ENCODE data around the gene MEIG1. TPM values are rescaled to one million over a fixed set of nuclear protein-coding genes. Genes with fewer than 3 reads are reported as not detected.

MEIG1 gene
- total and polyA plus RNA-seq, 2 of the 8 experiments (the other 6 are each of a cell fraction or from before 2014, with no cell fraction given), result not detected

DNA sequence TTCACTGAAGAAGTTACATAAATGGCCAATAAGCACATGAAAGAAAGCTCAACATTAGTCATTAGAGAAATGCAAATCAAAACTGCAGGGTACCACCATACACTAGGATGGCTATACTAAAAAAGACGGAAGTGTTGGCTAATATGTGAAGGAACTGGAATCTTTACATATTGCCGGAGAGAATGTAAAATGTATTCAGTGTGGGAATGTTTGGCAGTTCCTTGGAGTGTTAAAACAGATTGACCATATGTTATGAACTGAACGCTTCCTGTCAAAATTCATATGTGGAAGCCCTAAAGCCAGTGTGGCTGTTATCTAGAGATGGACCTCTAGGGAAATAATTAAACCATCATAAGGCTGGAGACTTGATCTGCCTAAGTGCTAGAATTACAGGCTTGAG lies 47.4 kb upstream of the MEIG1 start:
- TF ChIP-seq POLR2AphosphoS5 (IDR thresholded peaks at IDR 0.05; ENCODE audit: low read depth, low read length) (no peak), SP1 (IDR thresholded peaks at IDR 0.05; ENCODE audit: low read depth, low read length) (no peak), FOSL1 (IDR thresholded peaks at IDR 0.05; ENCODE audit: insufficient read depth, low read depth, low read length) (no peak), RBBP5 (IDR thresholded peaks at IDR 0.05; ENCODE audit: borderline replicate concordance, low read depth, low read length) (no peak), RAD21 (IDR thresholded peaks at IDR 0.05 in 1 of 2, conservative IDR thresholded peaks at IDR 0.05 in 1 of 2; ENCODE audit: low read depth in 2 of 2, low read length in 2 of 2) (no peak), RXRA (IDR thresholded peaks at IDR 0.05; ENCODE audit: insufficient read depth, low read depth, low read length) (no peak), SRF (IDR thresholded peaks at IDR 0.05; ENCODE audit: low read depth, low read length) (no peak), KDM5A (IDR thresholded peaks at IDR 0.05; ENCODE audit: low read length) (no peak), CHD2 (IDR thresholded peaks at IDR 0.05; ENCODE audit: low read length) (no peak), POU5F1 (IDR thresholded peaks at IDR 0.05; ENCODE audit: low read depth, low read length) (no peak), SIX5 (IDR thresholded peaks at IDR 0.05; ENCODE audit: low read depth, low read length) (no peak)
- CTCF ChIA-PET (ENCODE audit: partially characterized antibody), result no interaction called here
- FAIRE-seq, result no peak

More for the DNA sequence above, 47.4 kb upstream of the MEIG1 start:
- H2AK5ac ChIP-seq (ENCODE audit: low read depth, low read length), result no peak overlapping the region
- H4K8ac ChIP-seq (ENCODE audit: extremely low read depth, insufficient read depth, low read length), result no peak overlapping the region
- no peak overlapping the region for H3K18ac ChIP-seq (ENCODE audit: extremely low read depth, low read length)
- no peak overlapping the region for H3K14ac ChIP-seq (ENCODE audit: insufficient read length)
- no peak overlapping the region for H2AFZ ChIP-seq (ENCODE audit: low read length)
- no peaks in the 10 kb centered on the region for H4K20me1 ChIP-seq (replicated peaks in 1 of 2; ENCODE audit: control insufficient read depth in 1 of 2, insufficient read depth in 2 of 2, low read length in 2 of 2)
- H3K27ac ChIP-seq (ENCODE audit: low read depth, low read length), result no peak overlapping the region
- no peaks in the 10 kb centered on the region for H3K79me2 ChIP-seq (ENCODE audit: control insufficient read depth in 1 of 2, insufficient read depth in 2 of 2, low read length in 2 of 2)
- H3K23ac ChIP-seq (ENCODE audit: insufficient read length), result no peak overlapping the region
- H3K4me3 ChIP-seq (ENCODE audit: extremely low read depth in 1 of 4, insufficient read depth in 2 of 4, low read depth in 3 of 4, low read length in 4 of 4), result no peak overlapping the region
- no peak overlapping the region for H2BK15ac ChIP-seq (ENCODE audit: low read length)
- H3K4me2 ChIP-seq (ENCODE audit: insufficient read depth in 1 of 2, low read depth in 2 of 2, low read length in 2 of 2), result no peak overlapping the region
- no peak overlapping the region for H2BK120ac ChIP-seq (replicated peaks; ENCODE audit: low read depth, low read length)
- no peak overlapping the region for H4K91ac ChIP-seq (replicated peaks; ENCODE audit: insufficient read length, low read length)
- H3K56ac ChIP-seq (replicated peaks; ENCODE audit: insufficient read length, low read depth, low read length), result no peak overlapping the region
- no peak overlapping the region for H3K4ac ChIP-seq (replicated peaks; ENCODE audit: insufficient read length, low read depth, low read length)
- no peak overlapping the region for H2BK12ac ChIP-seq (ENCODE audit: low read depth, low read length)
- DNase-seq (ENCODE audit: low read depth in 1 of 2, low spot score in 2 of 2), result no peak
- H4K5ac ChIP-seq (ENCODE audit: insufficient read length, low read depth, low read length), result no peak overlapping the region
- no peaks in the 10 kb centered on the region for H3K23me2 ChIP-seq (ENCODE audit: low read depth, low read length)
- peaks cover 0 to 51% (median 26%) of the 10 kb centered on the region in 4 experiments; a peak in 7 of 8 replicates for H3K36me3 ChIP-seq (ENCODE audit: control insufficient read depth in 2 of 4, insufficient read depth in 4 of 4, low read length in 3 of 4)
- H3K27me3 ChIP-seq (replicated peaks in 1 of 4; ENCODE audit: control insufficient read depth in 3 of 4, extremely low read depth in 1 of 4, insufficient read depth in 3 of 4, low read length in 3 of 4), result no peaks in the 10 kb centered on the region
- no peaks in the 10 kb centered on the region for H3K79me1 ChIP-seq (ENCODE audit: low read depth, low read length)
- POLR2A ChIA-PET (ENCODE audit: partially characterized antibody), result interaction anchor here (1.5 kb wide), 1 partner anchor 41 kb away, joined by 6 read pairs; the partner anchor contains the start of gene DCLRE1C
- H2BK5ac ChIP-seq (ENCODE audit: low read depth, low read length), result no peak overlapping the region
- peaks cover 2 to 5% of the 10 kb centered on the region in 2 experiments; a peak in 2 of 4 replicates for H3K9me3 ChIP-seq (ENCODE audit: insufficient read depth in 2 of 2, low read depth in 1 of 2, low read length in 1 of 2)
- no peaks in the 10 kb centered on the region for H3K4me1 ChIP-seq (replicated peaks in 1 of 4; ENCODE audit: control insufficient read depth in 3 of 4, insufficient read depth in 4 of 4, low read length in 3 of 4)
- no peak overlapping the region for H2BK20ac ChIP-seq (ENCODE audit: low read length)
- WGBS, 2 experiments (ENCODE audit: extremely low coverage in 1 of 2, insufficient coverage in 1 of 2, insufficient read length in 1 of 2, insufficient replicate concordance in 2 of 2, low coverage in 1 of 2, low lambda C conversion rate in 2 of 2, missing lambda C conversion rate in 1 of 2), result 93% methylated on average over 3 of the region's 3 CpGs; no CpG with 5 or more reads in 1 of the 2 experiments
- H3K9ac ChIP-seq (replicated peaks in 1 of 4; ENCODE audit: extremely low read depth in 1 of 4, low read depth in 3 of 4, low read length in 3 of 4), result no peak overlapping the region

All from H1 (cell line).